ENCODE results near the gene HLA-DPB1.

GRCh38 chr6:33104887-33105286 lies 29.1 kb downstream of the HLA-DPB1 start:
- TF ChIP-seq FOXM1 (IDR thresholded peaks at IDR 0.05; ENCODE audit: borderline replicate concordance) (no peak), NFRKB (IDR thresholded peaks at IDR 0.05) (no peak), SP1 (IDR thresholded peaks at IDR 0.05) (no peak), TARDBP (IDR thresholded peaks at IDR 0.05) (no peak), ELF4 (IDR thresholded peaks at IDR 0.05) (no peak), FOXA1 (IDR thresholded peaks at IDR 0.05) (no peak), HDGF (IDR thresholded peaks at IDR 0.05; ENCODE audit: borderline replicate concordance) (no peak), SUZ12 (IDR thresholded peaks at IDR 0.05) (no peak), ARNT (IDR thresholded peaks at IDR 0.05) (no peak), ZNF384 (IDR thresholded peaks at IDR 0.05) (no peak)

All from HEK293T (cell line).